HG03378 (cell line): ENCODE data around the gene PLXDC2.

Experiments used
- ATAC-seq: cut with Tn5 transposase; IDR thresholded peaks from one replicate; pipeline ENCODE4 v1.9.1; 2021; ENCODE audit warnings: mild to moderate bottlenecking, moderate library complexity; ENCODE audit not compliant: unreplicated experiment

The PLXDC2 gene

DNA sequence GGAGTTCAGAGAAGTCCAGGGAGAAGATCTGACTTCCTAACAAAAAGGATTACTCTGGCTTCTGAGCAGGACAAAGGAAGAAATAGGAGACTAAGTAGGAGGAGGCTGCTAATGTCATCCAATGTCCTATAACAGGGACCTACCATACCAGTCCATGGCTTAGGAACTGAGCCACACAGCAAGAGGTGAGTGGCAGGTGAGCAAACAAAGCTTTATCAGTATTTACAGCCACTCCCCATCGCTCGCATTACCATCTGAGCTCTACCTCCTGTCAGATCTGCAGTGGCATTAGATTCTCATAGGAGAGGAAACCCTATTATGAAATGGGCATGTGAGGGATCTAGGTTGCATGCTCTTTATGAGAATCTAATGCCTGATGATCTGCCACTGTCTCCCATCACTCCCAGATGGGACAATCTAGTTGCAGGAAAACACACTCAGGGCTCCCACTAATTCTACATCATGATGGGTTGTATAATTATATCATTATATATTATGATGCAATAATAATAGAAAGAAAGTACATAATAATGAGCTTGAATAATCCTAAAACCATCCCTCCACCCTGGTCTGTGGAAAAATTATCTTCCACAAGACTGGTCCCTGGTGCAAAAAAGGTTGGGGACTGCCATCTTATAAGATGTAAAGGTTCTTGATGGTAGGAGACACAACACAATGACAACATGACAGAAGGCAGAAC, 487.4 kb downstream of the PLXDC2 start:
- ATAC-seq: no peak

DNA sequence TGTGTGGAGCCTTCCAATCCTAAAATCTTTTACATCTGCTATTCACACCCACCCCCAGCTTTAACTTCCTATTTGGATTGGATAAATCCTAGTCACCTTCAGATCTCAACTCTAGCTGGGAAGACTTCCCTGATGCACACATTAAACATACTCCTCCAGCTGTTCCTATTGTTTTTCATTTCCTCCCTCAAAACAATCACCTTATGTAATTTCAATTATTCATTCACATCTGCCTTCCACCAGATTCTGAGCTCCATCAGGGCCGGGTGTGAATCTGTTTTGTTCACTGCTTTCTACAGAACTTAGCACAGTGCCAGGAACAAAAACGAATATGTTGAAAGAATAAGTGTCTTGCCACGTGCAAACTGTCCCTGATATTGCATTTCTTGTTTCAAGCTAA, 497.4 kb downstream of the PLXDC2 start:
- no peak for ATAC-seq

DNA sequence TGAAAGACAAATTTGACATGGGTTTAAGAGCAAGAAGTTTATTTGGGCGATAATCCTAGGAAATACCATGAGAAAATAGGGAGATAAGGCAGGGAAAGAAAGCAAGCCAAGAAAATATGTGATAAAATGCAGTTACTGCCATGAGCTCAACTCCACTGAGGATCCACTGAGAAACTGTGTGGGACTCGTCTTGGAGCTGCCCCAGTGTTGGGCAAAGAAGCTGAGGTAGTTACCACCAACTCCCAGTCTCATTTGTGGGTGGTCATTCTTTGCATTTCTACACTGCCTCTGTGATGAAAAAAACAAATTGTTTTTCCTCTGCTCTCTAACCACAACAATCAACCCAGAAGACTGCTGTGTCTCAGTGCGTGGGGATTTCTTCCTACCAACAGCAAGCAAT, 498.2 kb downstream of the PLXDC2 start:
- no peak for ATAC-seq

DNA sequence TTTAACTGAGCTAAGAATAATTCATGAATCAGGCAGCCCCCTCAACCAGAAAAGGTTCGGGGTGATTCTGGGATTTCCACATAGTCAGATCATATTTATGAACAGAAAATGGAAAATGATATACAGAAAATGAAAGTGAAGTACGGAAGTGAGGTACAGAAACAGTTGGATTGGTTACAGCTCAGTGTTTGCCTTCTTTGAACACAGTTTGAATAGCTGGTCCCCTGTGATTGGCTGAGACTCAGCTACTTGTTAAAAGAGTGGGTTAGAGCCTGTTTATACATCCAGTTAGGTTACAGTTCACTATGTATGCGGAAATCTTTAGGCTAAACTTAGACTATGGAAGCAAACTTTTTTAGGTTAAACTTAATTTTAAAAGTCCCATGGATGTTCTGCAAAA, 511.7 kb downstream of the PLXDC2 start:
- no peak for ATAC-seq

DNA sequence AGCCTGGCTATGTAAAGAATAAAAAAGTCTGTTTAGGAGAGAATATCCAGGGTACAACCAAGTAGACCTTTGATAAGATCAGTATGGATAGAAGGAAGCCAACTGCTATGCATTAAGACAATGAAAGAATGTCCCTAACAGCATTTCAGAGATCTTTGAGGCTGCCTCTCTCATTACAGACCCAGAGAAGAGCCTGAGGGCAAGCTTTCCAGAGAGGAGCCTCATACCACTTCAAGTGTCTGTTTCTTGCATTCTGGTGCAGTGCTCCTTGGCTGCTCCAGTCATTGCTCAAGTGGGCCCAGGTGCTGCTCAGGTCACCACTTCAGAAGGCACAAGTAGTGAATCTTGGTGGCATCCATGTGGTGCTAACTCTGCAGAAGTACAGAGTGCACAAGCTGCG, 514.0 kb downstream of the PLXDC2 start:
- no peak for ATAC-seq

DNA sequence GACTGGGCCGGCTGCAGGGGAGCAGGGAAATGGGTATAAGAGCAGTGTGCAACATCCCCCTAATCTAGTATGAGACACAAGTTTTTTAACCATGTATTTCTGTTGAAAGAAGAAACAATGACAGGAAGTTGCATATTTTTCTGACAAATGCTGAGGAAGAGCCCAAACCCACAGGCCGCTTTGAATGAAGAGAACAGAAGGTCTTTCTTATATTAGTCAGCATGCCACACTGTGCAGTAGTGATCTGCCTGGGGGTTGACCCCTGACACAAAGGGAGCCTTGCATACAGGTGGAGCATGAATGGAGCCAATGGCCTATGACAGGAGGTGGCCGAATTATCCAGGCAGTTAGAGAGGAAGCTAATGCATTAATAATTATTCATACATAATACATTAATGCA, 518.3 kb downstream of the PLXDC2 start:
- no peak for ATAC-seq
